ENCODE data around the gene AOAH.
"Not testable (repeated sequence)": the region's sequence is repeated elsewhere in the genome, so short reads cannot be mapped to it uniquely, and the experiment has no call there.

AOAH gene

GRCh38 chr7:36486336-36486735, 238.0 kb downstream of the AOAH start:
- no peaks in the 10 kb centered on the region for H3K27me3 ChIP-seq (ENCODE audit: control insufficient read depth, insufficient read depth, low read length)
- H3K27ac ChIP-seq (ENCODE audit: low read depth, low read length), result no peak overlapping the region
- H3K36me3 ChIP-seq (ENCODE audit: control insufficient read depth, insufficient read depth, low read length), result no peaks in the 10 kb centered on the region
- no peaks in the 10 kb centered on the region for H3K4me1 ChIP-seq (ENCODE audit: control insufficient read depth, insufficient read depth, low read length)
- H3K4me3 ChIP-seq (ENCODE audit: low read length), result no peak overlapping the region
- no peak overlapping the region for H3K9ac ChIP-seq (ENCODE audit: low read length)

GRCh38 chr7:36484265-36484664, 240.0 kb downstream of the AOAH start:
- H3K36me3 ChIP-seq (ENCODE audit: control insufficient read depth, insufficient read depth, low read length), result no peaks in the 10 kb centered on the region
- no peak overlapping the region for H3K9ac ChIP-seq (ENCODE audit: low read length)
- no peak overlapping the region for H3K4me3 ChIP-seq (ENCODE audit: low read length)
- no peaks in the 10 kb centered on the region for H3K4me1 ChIP-seq (ENCODE audit: control insufficient read depth, insufficient read depth, low read length)
- H3K27me3 ChIP-seq (ENCODE audit: control insufficient read depth, insufficient read depth, low read length), result no peaks in the 10 kb centered on the region
- no peak overlapping the region for H3K27ac ChIP-seq (ENCODE audit: low read depth, low read length)

DNA sequence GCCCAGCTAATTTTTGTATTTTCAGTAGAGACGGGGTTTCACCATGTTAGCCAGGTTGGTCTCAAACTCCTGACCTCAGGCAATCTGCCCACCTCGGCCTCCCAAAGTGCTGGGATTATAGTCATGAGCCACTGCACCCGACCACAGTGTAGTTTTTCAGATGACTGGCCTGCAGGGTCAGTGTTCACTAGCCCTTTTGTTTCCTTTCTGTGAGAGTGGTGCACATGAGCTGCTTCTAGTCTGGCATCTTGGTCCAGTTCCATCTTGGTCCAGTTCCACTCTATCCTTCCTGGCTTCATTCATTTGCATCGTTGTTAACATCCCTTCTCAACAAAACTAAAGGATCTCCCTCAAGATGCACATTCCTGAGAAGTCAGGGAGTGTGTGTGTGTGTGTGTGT, 240.4 kb downstream of the AOAH start:
- H3K27me3 ChIP-seq (ENCODE audit: control insufficient read depth, insufficient read depth, low read length); H3K9ac ChIP-seq (ENCODE audit: low read length); H3K4me3 ChIP-seq (ENCODE audit: low read length); H3K27ac ChIP-seq (ENCODE audit: low read depth, low read length); H3K36me3 ChIP-seq (ENCODE audit: control insufficient read depth, insufficient read depth, low read length); H3K4me1 ChIP-seq (ENCODE audit: control insufficient read depth, insufficient read depth, low read length): not testable (repeated sequence)

GRCh38 chr7:36478745-36479144, 245.5 kb downstream of the AOAH start:
- Histone ChIP-seq H3K27me3 (ENCODE audit: control insufficient read depth, insufficient read depth, low read length) (no peaks in the 10 kb centered on the region), H3K9ac (ENCODE audit: low read length) (no peak overlapping the region), H3K27ac (ENCODE audit: low read depth, low read length) (no peak overlapping the region), H3K36me3 (ENCODE audit: control insufficient read depth, insufficient read depth, low read length) (no peaks in the 10 kb centered on the region), H3K4me3 (ENCODE audit: low read length) (no peak overlapping the region), H3K4me1 (ENCODE audit: control insufficient read depth, insufficient read depth, low read length) (no peaks in the 10 kb centered on the region)

GRCh38 chr7:36475381-36475780, 248.9 kb downstream of the AOAH start:
- no peaks in the 10 kb centered on the region for H3K27me3 ChIP-seq (ENCODE audit: control insufficient read depth, insufficient read depth, low read length)
- no peak overlapping the region for H3K9ac ChIP-seq (ENCODE audit: low read length)
- H3K4me1 ChIP-seq (ENCODE audit: control insufficient read depth, insufficient read depth, low read length), result no peaks in the 10 kb centered on the region
- no peak overlapping the region for H3K27ac ChIP-seq (ENCODE audit: low read depth, low read length)
- no peaks in the 10 kb centered on the region for H3K36me3 ChIP-seq (ENCODE audit: control insufficient read depth, insufficient read depth, low read length)
- H3K4me3 ChIP-seq (ENCODE audit: low read length), result no peak overlapping the region

- Histone ChIP-seq H3K27ac (ENCODE audit: low read depth, low read length) (no peak overlapping the region), H3K4me3 (ENCODE audit: low read length) (no peak overlapping the region), H3K9ac (ENCODE audit: low read length) (no peak overlapping the region), H3K36me3 (ENCODE audit: control insufficient read depth, insufficient read depth, low read length) (no peaks in the 10 kb centered on the region), H3K27me3 (ENCODE audit: control insufficient read depth, insufficient read depth, low read length) (no peaks in the 10 kb centered on the region), H3K4me1 (ENCODE audit: control insufficient read depth, insufficient read depth, low read length) (no peaks in the 10 kb centered on the region)
Observed at GRCh38 chr7:36475011-36475342, 249.3 kb downstream of the AOAH start.

DNA sequence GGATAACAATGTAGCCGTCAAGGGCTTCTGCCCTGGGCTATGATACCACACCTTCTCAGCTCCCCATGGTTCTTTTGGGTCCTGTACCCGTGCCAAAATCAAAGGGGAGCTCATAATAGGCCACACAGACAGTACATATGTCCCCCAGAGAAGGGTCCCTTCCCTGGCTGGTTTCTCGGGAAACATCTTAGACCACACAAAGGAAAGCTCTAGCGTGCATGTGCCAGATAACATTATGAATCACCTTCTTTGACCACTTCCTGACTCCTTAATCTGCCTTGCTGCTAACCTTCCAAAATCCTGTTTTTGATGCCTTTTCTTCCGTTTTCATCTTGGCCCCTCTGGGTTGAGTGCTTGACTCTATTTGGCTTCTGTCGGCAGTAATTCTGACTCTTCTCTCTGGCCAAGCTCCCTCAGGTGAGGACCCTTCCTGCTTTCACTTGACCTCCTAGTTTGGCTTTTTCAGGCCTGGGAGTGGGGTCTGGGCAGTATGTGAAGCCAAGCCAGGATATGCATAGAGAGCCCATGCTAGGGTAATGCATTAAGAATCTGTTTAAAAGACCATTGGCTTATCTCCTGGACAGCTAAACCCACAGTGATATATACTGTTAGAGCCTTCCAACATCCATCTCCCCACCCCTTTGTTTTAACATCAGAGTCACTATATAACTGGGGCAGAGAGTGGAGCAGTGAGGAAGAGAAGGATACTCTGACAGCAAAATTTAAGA, 249.8 kb downstream of the AOAH start:
- H3K27ac ChIP-seq (ENCODE audit: low read depth, low read length), result no peak overlapping the region
- no peak overlapping the region for H3K9ac ChIP-seq (ENCODE audit: low read length)
- no peaks in the 10 kb centered on the region for H3K36me3 ChIP-seq (ENCODE audit: control insufficient read depth, insufficient read depth, low read length)
- H3K4me3 ChIP-seq (ENCODE audit: low read length), result no peak overlapping the region
- H3K4me1 ChIP-seq (ENCODE audit: control insufficient read depth, insufficient read depth, low read length), result no peaks in the 10 kb centered on the region
- H3K27me3 ChIP-seq (ENCODE audit: control insufficient read depth, insufficient read depth, low read length), result no peaks in the 10 kb centered on the region

DNA sequence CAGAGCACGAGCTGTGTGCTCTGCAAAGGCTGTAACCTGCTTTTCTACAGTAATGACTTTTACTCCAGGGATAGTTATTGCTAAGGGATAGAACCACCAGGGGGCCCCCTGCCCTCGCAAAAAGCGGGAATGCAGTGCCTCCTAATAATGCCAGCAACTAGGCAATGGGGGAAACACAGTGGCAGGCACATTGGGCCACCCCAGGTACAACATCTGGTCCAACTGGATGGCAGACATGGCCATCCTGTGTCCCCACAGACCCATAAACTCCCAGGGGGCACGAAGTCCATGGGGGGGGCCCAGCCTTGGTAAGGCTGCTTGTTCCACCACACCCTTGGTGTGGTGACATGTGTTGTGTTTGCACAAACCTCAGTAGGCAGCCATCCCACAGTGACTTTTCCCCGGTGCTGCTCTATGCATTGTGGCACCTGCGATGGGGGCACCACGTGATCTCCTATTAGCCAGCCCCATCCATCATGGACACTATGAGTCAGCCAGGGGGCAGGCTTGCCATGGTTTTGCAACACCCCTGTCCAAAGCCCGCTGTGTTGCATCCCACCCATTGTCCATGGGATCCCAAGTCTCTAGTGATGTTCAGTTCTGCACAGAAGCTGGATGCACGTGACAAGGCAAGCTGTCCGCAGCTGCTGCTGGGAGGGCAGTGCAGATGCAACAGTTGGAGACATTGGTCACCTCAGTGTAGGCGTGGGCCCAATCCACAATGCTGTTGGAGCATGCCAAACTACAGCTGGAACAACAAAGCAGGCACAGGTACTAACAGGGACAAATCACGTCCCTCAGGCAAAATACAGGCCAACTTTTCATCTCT, 250.6 kb downstream of the AOAH start:
- Histone ChIP-seq H3K4me1 (ENCODE audit: control insufficient read depth, insufficient read depth, low read length) (no peaks in the 10 kb centered on the region), H3K9ac (ENCODE audit: low read length) (no peak overlapping the region), H3K4me3 (ENCODE audit: low read length) (no peak overlapping the region), H3K27ac (ENCODE audit: low read depth, low read length) (no peak overlapping the region), H3K36me3 (ENCODE audit: control insufficient read depth, insufficient read depth, low read length) (no peaks in the 10 kb centered on the region), H3K27me3 (ENCODE audit: control insufficient read depth, insufficient read depth, low read length) (no peaks in the 10 kb centered on the region)

- no peak overlapping the region for H3K4me3 ChIP-seq (ENCODE audit: low read length)
- no peak overlapping the region for H3K27ac ChIP-seq (ENCODE audit: low read depth, low read length)
- no peaks in the 10 kb centered on the region for H3K36me3 ChIP-seq (ENCODE audit: control insufficient read depth, insufficient read depth, low read length)
- H3K9ac ChIP-seq (ENCODE audit: low read length), result no peak overlapping the region
- H3K27me3 ChIP-seq (ENCODE audit: control insufficient read depth, insufficient read depth, low read length), result no peaks in the 10 kb centered on the region
- H3K4me1 ChIP-seq (ENCODE audit: control insufficient read depth, insufficient read depth, low read length), result no peaks in the 10 kb centered on the region
Observed at GRCh38 chr7:36472141-36472729, 252.1 kb downstream of the AOAH start.

DNA sequence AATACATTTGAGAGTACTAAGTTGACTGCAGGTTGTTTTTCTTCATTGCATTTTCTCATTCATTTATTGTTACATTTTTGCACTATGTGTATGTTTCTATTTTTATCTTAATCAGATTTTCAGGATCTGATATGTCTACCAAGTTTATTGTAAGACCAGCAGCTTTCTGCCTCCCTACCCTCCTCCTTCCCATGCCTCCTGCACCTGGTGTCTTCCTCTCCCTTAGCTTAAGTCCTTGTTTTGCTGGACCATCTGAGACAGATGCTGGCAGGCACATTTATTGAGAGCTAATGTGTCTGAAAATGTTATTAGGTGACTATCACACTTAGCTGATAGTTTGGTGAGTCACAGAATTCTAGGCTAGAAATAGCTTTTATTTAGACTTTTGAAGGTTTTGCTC, 255.1 kb downstream of the AOAH start:
- no peak overlapping the region for H3K27ac ChIP-seq (ENCODE audit: low read depth, low read length)
- H3K27me3 ChIP-seq (ENCODE audit: control insufficient read depth, insufficient read depth, low read length), result no peaks in the 10 kb centered on the region
- no peaks in the 10 kb centered on the region for H3K36me3 ChIP-seq (ENCODE audit: control insufficient read depth, insufficient read depth, low read length)
- no peak overlapping the region for H3K9ac ChIP-seq (ENCODE audit: low read length)
- H3K4me1 ChIP-seq (ENCODE audit: control insufficient read depth, insufficient read depth, low read length), result no peaks in the 10 kb centered on the region
- no peak overlapping the region for H3K4me3 ChIP-seq (ENCODE audit: low read length)

DNA sequence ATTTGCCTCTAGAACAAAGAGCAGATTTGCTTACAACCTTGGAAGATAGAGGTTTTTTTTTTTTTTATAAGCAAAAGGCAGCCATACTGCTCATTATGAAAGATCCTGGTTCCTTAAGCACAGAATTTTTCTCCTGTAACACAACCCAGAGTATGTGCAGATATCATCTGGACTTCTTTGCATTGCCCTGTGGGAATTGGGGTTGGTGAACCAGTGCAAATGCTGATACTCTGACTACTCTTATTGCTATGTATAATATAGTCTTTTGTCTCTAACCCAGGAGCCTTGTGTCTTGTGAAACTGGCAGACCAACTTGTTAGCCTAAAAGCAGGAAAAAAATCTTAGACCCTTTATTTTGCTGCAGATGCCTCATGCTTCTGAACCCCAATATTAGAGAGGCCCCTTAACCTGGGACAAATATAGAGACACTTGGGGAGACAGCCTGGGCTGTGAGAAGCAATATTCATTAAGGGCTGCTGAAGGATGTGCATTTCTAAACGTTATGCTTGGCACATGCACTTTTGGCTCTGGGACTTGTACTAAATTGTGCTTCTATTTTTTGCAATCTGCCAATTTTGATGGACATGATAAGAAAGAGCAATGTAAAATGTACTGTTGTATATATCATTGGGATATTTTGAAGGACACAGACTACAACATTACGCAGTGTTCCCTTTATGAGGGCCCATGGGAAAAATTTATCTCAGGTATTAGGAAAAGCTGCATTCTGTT, 255.8 kb downstream of the AOAH start:
- H3K27me3 ChIP-seq (ENCODE audit: control insufficient read depth, insufficient read depth, low read length), result no peaks in the 10 kb centered on the region
- no peak overlapping the region for H3K9ac ChIP-seq (ENCODE audit: low read length)
- H3K4me3 ChIP-seq (ENCODE audit: low read length), result no peak overlapping the region
- no peak overlapping the region for H3K27ac ChIP-seq (ENCODE audit: low read depth, low read length)
- no peaks in the 10 kb centered on the region for H3K36me3 ChIP-seq (ENCODE audit: control insufficient read depth, insufficient read depth, low read length)
- H3K4me1 ChIP-seq (ENCODE audit: control insufficient read depth, insufficient read depth, low read length), result no peaks in the 10 kb centered on the region

- not testable (repeated sequence) for H3K27me3 ChIP-seq (ENCODE audit: control insufficient read depth, insufficient read depth, low read length); H3K9ac ChIP-seq (ENCODE audit: low read length); H3K36me3 ChIP-seq (ENCODE audit: control insufficient read depth, insufficient read depth, low read length); H3K4me1 ChIP-seq (ENCODE audit: control insufficient read depth, insufficient read depth, low read length); H3K27ac ChIP-seq (ENCODE audit: low read depth, low read length); H3K4me3 ChIP-seq (ENCODE audit: low read length)
Observed at GRCh38 chr7:36466001-36466400, 258.3 kb downstream of the AOAH start.
